22Rv1 (cell line): ENCODE results near the gene ADCY2.

Source experiments
- H3K27ac ChIP-seq: fragments of 450-650 bp; 2 replicates; pipeline ENCODE4 v1.5.1; 2017
- CTCF ChIP-seq: fragments of 450-650 bp; IDR thresholded peaks from 2 replicates; pipeline ENCODE4 v1.5.1; 2017; ENCODE audit warnings: mild to moderate bottlenecking
- ZFX ChIP-seq: fragments of 450-650 bp; IDR thresholded peaks from 2 replicates; pipeline ENCODE4 v1.6.1; 2017; ENCODE audit warnings: antibody characterized with exemption, borderline replicate concordance

The ADCY2 gene

GRCh38 chr5:7395947-7396712 lies at the start of gene ADCY2:
Gene ADCY2, plus strand, starts transcription at chr5:7396138. Its CDS starts 159 bp downstream, at chr5:7396297.
- TF ChIP-seq ZFX (no peak), CTCF (no peak)
- no peak within 1 kb of the TSS for H3K27ac ChIP-seq

- TF ChIP-seq CTCF (no peak), ZFX (no peak)
Observed at GRCh38 chr5:7347377-7347776, 48.6 kb upstream of the ADCY2 start.

GRCh38 chr5:7348168-7348854 lies 47.6 kb upstream of the ADCY2 start:
- H3K27ac ChIP-seq, result no peak overlapping the region
- TF ChIP-seq CTCF, result no peak
- no peak for TF ChIP-seq ZFX

More at GRCh38 chr5:7347377-7347776, 48.6 kb upstream of the ADCY2 start:
- H3K27ac ChIP-seq, result no peak overlapping the region

- H3K27ac ChIP-seq, result no peak overlapping the region
- TF ChIP-seq ZFX (no peak), CTCF (no peak)
Observed at GRCh38 chr5:7361593-7361992, 34.3 kb upstream of the ADCY2 start.

GRCh38 chr5:7363067-7363677 lies 32.8 kb upstream of the ADCY2 start:
- TF ChIP-seq CTCF, result no peak
- TF ChIP-seq ZFX, result no peak
- H3K27ac ChIP-seq, result no peak overlapping the region

GRCh38 chr5:7364226-7364875 lies 31.6 kb upstream of the ADCY2 start:
- H3K27ac ChIP-seq, result no peak overlapping the region
- no peak for TF ChIP-seq CTCF
- TF ChIP-seq ZFX, result no peak
